K562 (cell line): ENCODE measurements around the gene MOK. TPM values are rescaled to one million over a fixed set of nuclear protein-coding genes. Genes with fewer than 3 reads are reported as not detected.

Source experiments
- ATF3 ChIP-seq, 2 experiments: fragments of 450-650 bp in 1 of 2; sonication (generic) in 1 of 2; formaldehyde crosslinking in 1 of 2; IDR thresholded peaks in 1 of 2; conservative IDR thresholded peaks in 1 of 2; 2 replicates each; pipeline versions ENCODE4 v1.6.1 to v1.8.1; 2016 to 2023; ENCODE audit warnings: mild to moderate bottlenecking in 2 of 2, moderate library complexity in 2 of 2, inconsistent platforms in 1 of 2, missing genetic modification reagents in 1 of 2
- BRD9 ChIP-seq: fragments of 450-650 bp; IDR thresholded peaks from 2 replicates; pipeline ENCODE4 v1.6.1; 2018; ENCODE audit warnings: low read depth; ENCODE audit not compliant: partially characterized antibody
- CSDE1 ChIP-seq, 2 experiments: fragments of 450-650 bp; IDR thresholded peaks; 2 replicates each; pipeline ENCODE4 v1.6.1; 2016; ENCODE audit warnings: mild to moderate bottlenecking in 1 of 2
- E2F6 ChIP-seq, 2 experiments: IDR thresholded peaks; 2 replicates each; pipeline ENCODE4 v1.6.1; 2011; ENCODE audit warnings: borderline replicate concordance in 1 of 2, control low read depth in 1 of 2, low read depth in 1 of 2, low read length in 1 of 2, mild to moderate bottlenecking in 1 of 2, mixed read lengths in 1 of 2, moderate library complexity in 1 of 2; ENCODE audit not compliant: insufficient read depth in 1 of 2, insufficient read length in 1 of 2, poor library complexity in 1 of 2, severe bottlenecking in 1 of 2; ENCODE audit errors: extremely low read depth in 1 of 2
- FOXA3 ChIP-seq, 2 experiments: fragments of 450-650 bp in 1 of 2; sonication (generic) in 1 of 2; formaldehyde crosslinking; IDR thresholded peaks in 1 of 2; conservative IDR thresholded peaks in 1 of 2; 2 replicates each; pipeline versions ENCODE4 v1.4.0 to v1.8.0; 2020 to 2022; ENCODE audit warnings: mild to moderate bottlenecking in 2 of 2, missing genetic modification reagents in 1 of 2
- FOXJ2 ChIP-seq: fragments of 200-800 bp; sonication (Bioruptor generic); IDR thresholded peaks from 2 replicates; pipeline ENCODE4 v1.6.1; 2016; ENCODE audit warnings: missing genetic modification characterization, missing compliant biosample characterization
- FOXK2 ChIP-seq, 2 experiments: fragments of 450-650 bp; IDR thresholded peaks in 1 of 2; conservative IDR thresholded peaks in 1 of 2; 2 replicates each; pipeline ENCODE4 v1.6.1; 2016; ENCODE audit warnings: low read depth in 2 of 2, mild to moderate bottlenecking in 1 of 2
- HDAC2 ChIP-seq: fragments of 450-650 bp; IDR thresholded peaks from 2 replicates; pipeline ENCODE4 v1.6.1; 2016; ENCODE audit warnings: mild to moderate bottlenecking
- MEIS2 ChIP-seq: fragments of 450-650 bp; IDR thresholded peaks from 2 replicates; pipeline ENCODE4 v1.6.1; 2014; ENCODE audit warnings: mild to moderate bottlenecking; ENCODE audit not compliant: partially characterized antibody
- MYBL2 ChIP-seq, 2 experiments: fragments of 450-650 bp in 1 of 2; sonication (generic) in 1 of 2; formaldehyde crosslinking in 1 of 2; IDR thresholded peaks; 2 replicates each; pipeline versions ENCODE4 v1.6.1 to v1.8.1; 2017 to 2022; ENCODE audit warnings: borderline replicate concordance in 1 of 2, inconsistent platforms in 1 of 2, low read depth in 1 of 2, mild to moderate bottlenecking in 1 of 2, missing genetic modification reagents in 1 of 2, moderate library complexity in 1 of 2
- NKRF ChIP-seq: fragments of 450-650 bp; IDR thresholded peaks from 2 replicates; pipeline ENCODE4 v1.6.1; 2016; ENCODE audit warnings: borderline replicate concordance
- NRF1 ChIP-seq, 2 experiments: fragments of 450-650 bp; IDR thresholded peaks in 1 of 2; conservative IDR thresholded peaks in 1 of 2; 2 replicates each; pipeline ENCODE4 v1.6.1; 2014; ENCODE audit warnings: mild to moderate bottlenecking in 2 of 2
- POLR2AphosphoS5 ChIP-seq: IDR thresholded peaks from 2 replicates; pipeline ENCODE4 v1.6.1; 2011; ENCODE audit warnings: mild to moderate bottlenecking, low read depth, low read length, moderate library complexity; ENCODE audit not compliant: control insufficient read depth, insufficient read depth
- RFX1 ChIP-seq: fragments of 450-650 bp; IDR thresholded peaks from 2 replicates; pipeline ENCODE4 v1.6.1; 2016; ENCODE audit warnings: mild to moderate bottlenecking, moderate library complexity
- YY1 ChIP-seq, 3 experiments: IDR thresholded peaks; 2 replicates each; pipeline ENCODE4 v1.6.1; 2011; ENCODE audit warnings: low read length in 2 of 3, mild to moderate bottlenecking in 2 of 3, moderate library complexity in 2 of 3, borderline replicate concordance in 1 of 3, control low read depth in 1 of 3, low read depth in 1 of 3; ENCODE audit not compliant: insufficient read depth in 3 of 3, insufficient replicate concordance in 2 of 3, control insufficient read depth in 1 of 3, insufficient read length in 1 of 3; ENCODE audit errors: extremely low read depth in 1 of 3
- ZBTB2 ChIP-seq: fragments of 450-650 bp; IDR thresholded peaks from 2 replicates; pipeline ENCODE4 v1.6.1; 2016; ENCODE audit warnings: antibody characterized with exemption
- ZFX ChIP-seq: sonication (generic); formaldehyde crosslinking; IDR thresholded peaks from 2 replicates; pipeline ENCODE4 v1.8.0; 2022; ENCODE audit warnings: mild to moderate bottlenecking, missing genetic modification reagents, moderate library complexity
- ZNF121 ChIP-seq: sonication (generic); formaldehyde crosslinking; conservative IDR thresholded peaks from 2 replicates; pipeline ENCODE4 v1.8.0; 2022; ENCODE audit warnings: missing genetic modification reagents
- polyA plus RNA-seq, 8 experiments: library from polyadenylated mRNA; depleted of rRNA in 4 of 8; stranded (reverse) in 5 of 8; unstranded in 3 of 8; fragments of >200 nt; fragmentation: Nextera tagmentation in 2 of 8; fragmentation: Illumina TruSeq in 1 of 8; extraction: Ambion mirVana in 2 of 8; extraction: Trizol in 1 of 8; gene quantifications; 2 replicates each; pipeline versions ENCODE4 v1.2.1 to v1.2.3, GENCODE V29; 2011 to 2014; ENCODE audit warnings: inconsistent platforms in 1 of 8, missing spikeins in 1 of 8
- total RNA-seq, 7 experiments: library from RNA; depleted of rRNA in 6 of 7; stranded (reverse); fragments of >200 nt in 6 of 7; fragmentation: Illumina TruSeq in 2 of 7; extraction: Trizol in 2 of 7; gene quantifications; 2 replicates each; pipeline versions ENCODE4 v1.2.1 to v1.2.3, GENCODE V29; 2011 to 2021; ENCODE audit warnings: low replicate concordance in 1 of 7

Gene MOK
- total and polyA plus RNA-seq, 9 of the 15 experiments (the other 6 are each of a cell fraction or from before 2014, with no cell fraction given) = 1.3 to 8.4 (median 5.3) TPM

- TF ChIP-seq YY1 (IDR thresholded peaks at IDR 0.05; ENCODE audit: borderline replicate concordance in 1 of 3, control insufficient read depth in 1 of 3, extremely low read depth in 1 of 3, insufficient read depth in 3 of 3, insufficient read length in 1 of 3, insufficient replicate concordance in 2 of 3, low read depth in 1 of 3, low read length in 2 of 3) = peak; percentile 78 to 95 (median 89)
- TF ChIP-seq ZFX (CRISPR knock-in tag) = peak; percentile 72
- no peak for TF ChIP-seq MYBL2 (IDR thresholded peaks at IDR 0.05; ENCODE audit: low read depth)
- TF ChIP-seq MYBL2 (CRISPR knock-in tag; IDR thresholded peaks at IDR 0.05; ENCODE audit: borderline replicate concordance) = no peak
- TF ChIP-seq POLR2AphosphoS5 = no peak
- TF ChIP-seq NRF1 (conservative IDR thresholded peaks at IDR 0.05 in 1 of 2, IDR thresholded peaks at IDR 0.05 in 1 of 2) = peak; percentile 99
- TF ChIP-seq NKRF = peak; percentile 98
- peak; percentile 99 for TF ChIP-seq ZBTB2
- no peak for TF ChIP-seq ATF3 (IDR thresholded peaks at IDR 0.05)
- TF ChIP-seq ATF3 (CRISPR knock-in tag; conservative IDR thresholded peaks at IDR 0.05) = no peak
- TF ChIP-seq FOXA3 (CRISPR knock-in tag; conservative IDR thresholded peaks at IDR 0.05 in 1 of 2, IDR thresholded peaks at IDR 0.05 in 1 of 2) = peak in 1 of 2 experiments; percentile 68; a peak in 1 of 4 replicates
- TF ChIP-seq BRD9 = no peak
- TF ChIP-seq CSDE1 (IDR thresholded peaks at IDR 0.05) = peak in 1 of 2 experiments; percentile 92; a peak in 2 of 4 replicates
- no peak for TF ChIP-seq ZNF121
- TF ChIP-seq HDAC2 = peak; percentile 90
- TF ChIP-seq RFX1 = peak; percentile 99
- peak; percentile 97 for TF ChIP-seq MEIS2
- TF ChIP-seq E2F6 (IDR thresholded peaks at IDR 0.05; ENCODE audit: borderline replicate concordance in 1 of 2, extremely low read depth in 1 of 2, insufficient read depth in 1 of 2, insufficient read length in 1 of 2, low read depth in 1 of 2, low read length in 1 of 2, poor library complexity in 1 of 2, severe bottlenecking in 1 of 2) = peak; percentile 17 to 24
- peak; percentile 99 for TF ChIP-seq FOXJ2 (tag)
- TF ChIP-seq FOXK2 (conservative IDR thresholded peaks at IDR 0.05 in 1 of 2, IDR thresholded peaks at IDR 0.05 in 1 of 2; ENCODE audit: low read depth in 2 of 2) = peak; percentile 70 to 80; a peak in 3 of 4 replicates
These were observed at the start of gene MOK (continued) for GRCh38 chr14:102304611-102305506.
